Hypothalamus (tissue), 51 donors: ENCODE results near the gene SERINC1.
"Not testable (repeated sequence)": the region's sequence is repeated elsewhere in the genome, so short reads cannot be mapped to it uniquely, and the experiment has no call there.

Experiments
- DNase-seq, 51 donors: peaks; one replicate each; lab custom pipeline; 2025; lab: John Stamatoyannopoulos, UW

Gene SERINC1

DNA sequence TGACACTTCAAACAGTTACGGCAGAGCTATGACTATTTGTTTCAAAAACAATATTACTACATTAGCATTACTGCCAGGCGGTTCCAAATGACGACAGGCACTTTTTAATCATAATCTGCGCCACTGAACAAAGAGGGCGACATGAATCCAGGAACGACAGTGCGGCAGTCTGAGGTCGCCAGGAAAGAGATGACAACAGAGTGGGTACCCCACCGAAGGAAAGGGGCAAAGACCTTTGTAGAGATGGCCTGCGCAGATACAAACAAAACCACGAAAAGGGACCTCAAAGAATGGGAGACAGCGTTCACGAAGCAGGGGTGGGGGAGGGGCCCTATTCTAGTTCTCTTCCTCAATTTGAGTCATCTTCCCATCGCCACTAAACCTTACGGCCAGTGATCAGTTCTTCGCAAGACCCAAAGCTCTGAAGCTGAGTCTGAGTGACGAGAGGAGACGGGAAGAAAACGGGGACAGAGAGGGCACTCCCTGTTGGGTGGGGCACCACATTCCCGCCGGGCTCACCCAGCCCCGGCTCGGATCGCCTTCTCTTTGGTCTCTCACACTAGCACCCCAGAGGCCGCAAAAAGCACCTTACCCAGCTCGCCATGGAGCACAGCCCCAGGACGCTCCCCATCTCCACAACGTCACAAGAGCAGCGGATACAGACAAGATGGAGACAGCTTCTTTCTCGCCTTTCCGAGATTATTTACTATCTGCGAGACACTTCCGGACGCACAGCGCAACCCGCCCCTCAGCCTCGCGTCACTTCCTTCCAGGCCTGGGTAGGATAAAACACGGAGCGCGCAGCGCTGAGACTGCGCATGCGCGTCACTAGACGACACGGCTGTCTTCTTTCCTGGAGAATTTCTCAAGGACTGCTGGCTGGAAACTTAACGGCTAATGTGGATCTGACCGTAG is at the start of gene SERINC1:
Gene SERINC1, minus strand, starts transcription at position 701 of the 915 bp plus-strand sequence. Its CDS starts 70 bp downstream, at position 631.
- peak; percentile 61 to 97 (median 90) for DNase-seq

DNA sequence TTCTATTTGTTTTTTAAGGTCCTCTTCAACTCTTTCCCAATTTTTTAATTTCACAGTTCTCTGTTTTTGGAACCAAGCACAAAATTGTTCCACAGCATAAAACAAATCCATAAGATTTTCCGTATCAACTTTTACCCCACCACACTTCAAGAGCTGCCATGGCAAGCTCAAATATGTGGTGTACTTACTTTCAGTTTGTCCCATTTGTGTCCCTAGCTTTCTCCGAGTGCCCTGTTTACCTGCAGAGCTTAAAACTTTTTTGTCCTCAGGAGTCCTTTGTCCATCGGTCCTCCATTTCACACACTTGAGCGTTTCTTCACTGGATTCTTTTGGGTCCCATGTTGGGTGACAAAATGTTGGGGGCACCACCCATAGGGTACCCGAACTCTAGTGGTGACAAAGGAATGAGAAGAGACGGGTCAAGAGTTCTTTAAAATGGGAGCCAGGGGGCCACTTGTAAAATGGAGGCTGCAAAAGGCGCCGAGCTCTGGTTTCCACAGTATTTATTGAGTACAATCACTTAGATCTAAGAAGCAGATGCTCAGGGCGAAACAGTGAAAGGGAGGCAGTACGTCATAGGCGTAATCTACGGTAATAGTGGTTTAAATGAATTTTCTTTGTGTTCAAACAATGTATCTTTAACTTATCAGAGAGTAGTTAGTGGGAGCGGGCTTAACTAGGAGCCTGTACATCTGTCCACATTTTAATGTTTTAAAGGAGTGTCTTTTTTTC is 39.8 kb upstream of the SERINC1 start:
- no peak for DNase-seq

DNA sequence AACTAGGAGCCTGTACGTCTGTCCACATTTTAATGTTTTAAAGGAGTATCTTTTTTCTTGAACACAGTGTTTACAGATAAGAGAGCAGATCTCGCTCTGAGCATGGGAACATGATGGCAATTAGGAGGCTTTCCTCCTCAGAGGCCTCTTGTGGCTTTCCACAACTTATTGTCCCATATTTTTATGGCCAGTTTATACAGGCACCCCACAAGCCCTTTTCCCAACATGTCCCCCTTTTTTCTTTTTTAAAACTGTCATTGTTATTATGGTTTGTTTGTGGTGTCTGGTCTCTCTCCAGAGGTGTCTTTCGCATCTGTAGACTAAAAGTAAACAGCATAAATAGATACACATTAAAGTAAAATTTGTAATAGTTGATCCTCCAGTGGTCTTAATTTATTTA is 33.6 kb upstream of the SERINC1 start:
- not testable (repeated sequence) for DNase-seq

DNA sequence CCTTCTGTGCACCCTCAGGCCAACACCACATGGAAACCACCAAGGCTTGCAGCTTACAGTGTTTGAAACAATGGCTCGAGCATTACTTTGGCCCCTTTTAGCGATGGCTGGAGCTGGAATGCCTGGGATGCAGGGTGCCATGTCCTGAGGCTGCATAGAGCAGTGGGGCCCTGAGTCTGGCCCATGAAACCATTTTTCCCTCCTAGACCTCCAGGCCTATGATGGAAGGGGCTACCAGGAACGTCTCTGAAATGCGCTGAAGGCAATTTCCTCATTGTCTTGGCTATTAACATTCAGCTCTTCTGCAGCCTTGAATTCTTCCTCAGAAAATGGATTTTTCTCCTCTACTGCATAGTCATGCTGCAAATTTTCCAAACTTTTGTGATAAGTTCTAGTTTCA is 29.9 kb upstream of the SERINC1 start:
- DNase-seq, result no peak

DNA sequence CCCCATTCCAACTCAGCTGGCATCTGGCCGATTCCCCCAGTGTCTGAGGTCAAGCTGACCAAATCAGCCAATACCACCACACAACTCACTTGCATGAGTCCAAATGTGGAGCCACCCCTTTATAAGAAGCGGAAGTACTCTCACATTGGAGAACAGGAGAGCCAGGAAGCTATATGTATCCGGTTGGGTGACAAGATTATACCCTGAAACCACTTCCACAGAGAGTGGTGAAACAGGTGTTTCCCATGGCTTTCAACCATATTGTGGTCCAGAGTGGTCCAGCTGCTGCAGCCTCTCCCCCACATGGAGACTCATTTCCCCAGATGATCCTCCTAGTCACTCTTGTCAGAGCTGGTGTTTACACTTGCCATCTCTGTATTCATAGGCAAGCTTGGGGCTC is 24.0 kb upstream of the SERINC1 start:
- no peak for DNase-seq

DNA sequence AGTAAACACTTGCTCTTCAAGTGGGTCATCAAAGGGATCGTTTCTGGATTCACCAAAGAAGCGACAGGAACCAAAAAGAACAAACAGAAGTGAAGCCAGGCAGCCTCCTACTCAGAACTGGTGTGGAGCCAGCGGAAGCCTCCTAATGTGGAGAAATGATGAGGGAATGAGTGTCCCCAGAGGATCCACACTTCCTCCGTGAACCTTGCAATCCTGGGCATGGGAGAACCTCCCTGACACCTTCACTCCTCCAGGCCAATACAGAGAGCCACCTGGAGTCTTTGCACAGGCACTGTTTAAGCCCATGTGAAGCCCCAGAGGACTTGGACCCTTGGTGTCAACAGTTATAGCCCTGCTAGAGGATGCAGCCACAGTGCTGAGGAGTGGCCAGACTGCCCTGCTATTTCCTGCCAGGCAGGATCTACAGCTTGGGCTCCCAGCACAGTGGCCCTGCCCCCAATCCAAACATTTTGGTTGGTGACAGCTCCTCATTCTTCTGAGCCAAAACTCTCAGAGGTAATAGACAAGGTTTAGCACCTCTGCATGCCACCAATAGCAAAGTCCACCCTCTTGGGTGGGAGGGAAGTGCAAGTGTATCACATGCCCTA is 23.2 kb upstream of the SERINC1 start:
- DNase-seq, result no peak

DNA sequence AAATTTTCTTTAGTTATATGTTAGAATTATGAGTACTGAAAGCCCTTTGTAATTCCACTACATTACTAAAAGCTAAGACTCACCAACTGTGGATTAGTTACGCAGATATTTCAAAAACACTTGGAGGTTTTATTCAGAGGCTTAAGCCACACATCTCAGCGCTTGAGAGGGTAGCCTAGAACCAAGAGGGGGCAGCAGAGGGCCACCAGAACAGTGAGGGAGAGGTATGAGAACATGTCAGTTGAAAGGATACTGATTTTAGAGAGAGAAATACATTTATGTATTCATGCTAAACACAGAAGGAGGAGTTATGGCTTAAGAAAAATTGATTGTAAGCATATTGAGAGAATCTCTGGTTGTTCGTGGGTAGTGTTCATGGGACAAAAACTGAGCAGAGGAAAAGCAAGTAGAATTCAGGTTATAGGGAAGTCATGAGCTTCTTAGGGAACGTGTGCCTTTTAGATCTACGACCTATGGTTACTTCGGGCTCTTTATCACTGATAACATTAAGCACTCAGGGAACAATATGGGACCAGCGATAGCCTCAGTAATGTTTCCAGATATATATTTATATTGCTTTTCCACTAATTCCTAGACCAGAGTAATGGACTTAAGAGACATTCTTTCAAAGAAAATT is 20.4 kb upstream of the SERINC1 start:
- DNase-seq, result peak in 41 of 51 donors; percentile 1 to 69 (median 37)

DNA sequence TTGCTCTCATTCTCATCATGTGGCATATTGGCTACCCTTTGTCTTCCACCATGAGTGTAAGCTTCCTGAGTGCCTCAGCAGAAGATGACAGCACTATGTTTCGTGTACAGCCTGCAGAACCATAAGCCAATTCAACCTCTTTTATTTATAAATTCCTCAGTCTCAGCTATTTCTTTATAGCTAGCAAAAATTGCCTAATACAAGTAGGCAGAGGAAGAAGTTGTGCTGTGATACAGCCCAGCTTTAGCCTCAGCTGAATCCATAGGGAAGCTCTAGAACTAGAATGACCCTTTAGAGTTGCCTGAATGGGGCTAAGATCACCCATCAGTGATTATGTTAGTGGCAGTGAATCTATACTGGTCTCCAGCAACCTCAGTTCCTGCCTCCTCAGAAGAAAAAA is 19.0 kb upstream of the SERINC1 start:
- DNase-seq, result no peak

DNA sequence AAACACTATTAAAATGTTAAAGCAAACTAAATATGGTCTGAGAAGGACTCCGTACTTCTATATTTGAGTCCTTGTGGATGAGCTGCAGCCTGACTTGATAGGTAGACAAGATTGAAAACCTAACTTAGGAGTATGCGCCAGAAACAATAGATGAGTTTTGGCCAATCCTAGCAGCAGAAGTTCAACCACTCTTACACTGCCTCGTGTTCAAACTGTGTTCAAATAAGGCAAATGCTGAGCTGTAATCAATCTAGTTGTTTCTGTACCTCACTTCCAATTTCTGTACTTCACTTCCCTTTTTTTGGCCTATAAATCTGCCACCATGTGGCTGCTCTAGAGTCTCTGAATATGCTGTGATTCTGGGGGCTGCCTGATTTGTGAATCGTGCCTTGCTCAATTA is 13.2 kb upstream of the SERINC1 start:
- no peak for DNase-seq

DNA sequence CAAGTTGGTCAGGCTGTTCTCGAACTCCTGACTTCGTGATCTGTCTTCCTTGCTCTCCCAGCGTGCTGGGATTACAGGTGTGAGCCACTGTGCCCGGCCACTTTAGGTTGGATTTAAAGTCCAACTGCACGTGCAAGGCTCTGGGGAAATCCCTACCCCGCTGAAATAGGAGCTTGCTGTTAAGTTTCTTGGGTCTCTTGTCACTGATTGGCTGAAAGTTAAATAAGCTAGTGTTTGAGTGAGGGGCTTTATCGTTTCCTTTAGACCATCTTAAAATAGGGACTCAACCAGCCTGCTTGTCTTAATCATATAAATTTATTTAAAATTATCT is 11.1 kb upstream of the SERINC1 start:
- no peak for DNase-seq

DNA sequence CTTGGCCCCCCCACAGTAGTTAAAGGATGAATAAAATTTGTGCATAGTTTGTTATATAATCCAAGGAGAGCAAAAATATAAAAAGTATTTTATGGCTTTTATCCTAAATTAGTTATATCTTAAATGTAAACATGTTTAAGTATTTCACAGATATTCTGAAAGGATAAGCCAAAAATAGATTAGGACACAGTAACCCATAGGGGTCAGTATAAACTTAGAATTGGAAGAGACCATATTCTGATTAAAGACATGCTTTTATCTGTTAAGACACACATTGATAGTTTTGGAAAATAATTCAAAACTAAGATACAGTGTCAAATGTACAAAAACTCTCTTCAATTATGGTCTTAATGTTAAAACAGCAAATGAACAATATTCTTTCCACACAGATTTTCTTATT is 4.5 kb upstream of the SERINC1 start:
- no peak for DNase-seq

DNA sequence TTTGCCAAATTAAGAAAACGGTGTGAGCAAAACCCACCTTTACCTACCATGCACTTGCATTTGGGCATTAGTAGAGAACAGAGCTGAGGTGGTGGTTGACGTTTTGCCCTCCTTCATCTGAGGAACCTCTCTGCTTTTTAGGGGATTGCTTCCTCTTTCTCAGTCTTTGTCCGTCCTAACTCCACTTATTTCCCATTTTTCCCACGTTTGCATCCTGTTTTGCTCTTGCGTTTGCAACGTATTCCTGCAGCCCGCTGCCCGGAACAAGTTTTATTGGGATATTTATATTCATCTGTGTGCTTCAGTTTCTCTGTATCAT is 374 bp upstream of the SERINC1 start:
- no peak for DNase-seq

DNA sequence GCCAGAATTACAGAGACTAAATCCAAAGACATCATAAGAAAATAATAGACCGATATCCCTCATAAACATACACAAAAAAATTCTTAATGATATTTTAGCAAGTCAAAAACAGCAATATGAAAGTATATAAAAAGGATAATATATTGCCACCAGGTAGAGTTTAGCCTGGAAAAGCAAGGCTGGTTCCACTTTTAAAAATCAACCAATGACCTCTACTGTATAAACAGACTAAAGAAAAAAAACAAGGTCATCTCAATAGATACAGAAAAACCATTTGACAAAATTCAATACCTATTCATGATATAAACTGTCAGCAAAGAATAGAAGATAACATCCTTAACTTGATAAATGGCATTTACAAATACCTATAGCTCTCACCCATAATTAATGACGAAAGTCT is 9.7 kb downstream of the SERINC1 start:
- no peak for DNase-seq

DNA sequence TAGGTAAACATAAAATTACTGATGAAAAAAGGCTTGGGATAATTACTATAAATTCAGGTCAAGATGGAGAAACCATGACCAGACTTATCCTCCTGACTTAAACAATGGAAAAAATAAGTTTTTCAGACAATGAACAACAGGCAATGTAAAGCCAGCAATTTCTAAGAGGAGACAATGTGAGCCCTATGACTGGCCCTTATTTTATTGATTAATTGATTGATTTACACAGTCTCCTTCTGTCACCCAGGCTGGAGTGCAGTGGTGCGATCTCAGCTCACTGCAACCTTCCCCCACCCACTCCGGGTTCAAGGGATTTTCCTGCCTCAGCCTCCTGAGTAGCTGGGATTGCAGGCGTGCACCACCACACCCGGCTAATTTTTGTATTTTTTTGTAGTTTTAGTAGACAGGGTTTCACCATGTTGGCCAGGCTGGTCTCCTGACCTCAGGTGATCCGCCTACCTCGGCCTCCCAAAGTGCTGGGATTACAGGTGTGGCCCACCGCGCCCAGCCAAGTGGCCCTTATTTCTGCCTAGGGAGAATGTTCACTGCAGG is 11.7 kb downstream of the SERINC1 start:
- not testable (repeated sequence) for DNase-seq

DNA sequence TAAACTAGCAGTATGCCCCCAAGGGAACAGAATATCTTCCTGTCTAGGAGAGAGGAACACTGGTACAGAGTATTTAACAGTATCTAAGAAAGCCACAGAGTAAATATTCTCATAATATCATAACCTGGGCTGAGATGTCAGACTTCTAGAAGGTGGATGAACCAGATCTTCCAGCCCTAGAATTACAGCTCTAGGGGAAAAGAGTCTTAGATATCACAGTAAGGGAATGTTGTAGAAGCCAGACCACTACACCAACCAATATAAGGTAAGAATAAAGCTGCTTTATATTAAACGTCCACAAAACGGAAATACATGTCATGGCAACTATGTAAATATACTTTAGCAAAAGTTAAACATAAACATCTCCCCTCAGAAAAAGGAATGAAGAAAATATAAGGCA is 12.4 kb downstream of the SERINC1 start:
- no peak for DNase-seq

DNA sequence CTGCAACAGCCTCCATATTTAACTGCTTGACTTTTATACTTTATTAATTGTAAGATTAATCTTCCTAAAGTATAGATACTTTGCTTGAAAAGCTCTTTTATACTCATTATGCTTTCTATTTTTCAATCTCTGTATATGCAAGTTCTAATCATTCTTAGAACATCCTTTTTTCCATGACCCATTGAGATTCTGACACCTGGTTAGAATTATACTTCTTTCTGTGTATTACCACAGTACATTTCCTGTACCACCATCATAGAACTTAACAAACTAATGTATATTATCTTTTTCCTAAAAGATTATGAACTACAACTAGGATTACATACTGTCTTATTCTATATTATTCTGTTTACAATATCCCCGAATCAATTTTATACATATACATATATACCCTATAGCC is 13.5 kb downstream of the SERINC1 start:
- no peak for DNase-seq

DNA sequence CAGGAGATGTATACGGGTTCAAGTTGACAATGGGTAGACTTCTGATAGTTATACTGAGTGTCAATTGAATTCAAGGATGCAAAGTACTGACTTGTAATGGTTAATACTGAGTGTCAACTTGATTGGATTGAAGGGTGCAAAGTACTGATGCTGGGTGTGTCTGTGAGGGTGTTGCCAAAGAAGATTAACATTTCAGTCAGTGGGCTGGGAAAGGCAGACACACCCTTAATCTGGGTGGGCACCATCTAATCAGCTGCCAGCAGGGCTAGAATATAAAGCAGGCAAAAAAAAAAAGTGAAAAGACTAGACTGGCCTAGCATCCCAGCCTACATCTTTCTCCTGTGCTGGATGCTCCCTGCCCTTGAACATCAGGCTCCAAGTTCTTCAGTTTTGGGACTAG is 16.5 kb downstream of the SERINC1 start:
- DNase-seq, result not testable (repeated sequence)

DNA sequence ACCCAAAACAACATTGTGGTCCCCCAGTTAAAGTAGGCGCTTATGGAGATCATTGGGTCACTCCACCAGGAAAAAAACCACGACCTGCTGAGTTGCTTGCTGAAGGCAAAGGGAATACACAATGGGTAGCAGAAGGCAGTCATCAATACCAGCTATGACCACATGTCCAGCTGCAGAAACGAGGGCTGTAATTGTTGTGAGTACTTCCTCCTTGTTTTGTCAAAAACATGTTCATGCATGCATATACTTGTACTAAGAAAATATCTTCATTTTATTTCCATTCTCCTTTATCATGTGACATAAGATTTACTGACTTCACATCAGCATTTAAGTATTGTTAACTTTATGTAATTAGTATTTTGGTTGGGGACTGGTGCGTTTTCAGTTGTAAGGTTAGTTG is 16.9 kb downstream of the SERINC1 start:
- no peak for DNase-seq

DNA sequence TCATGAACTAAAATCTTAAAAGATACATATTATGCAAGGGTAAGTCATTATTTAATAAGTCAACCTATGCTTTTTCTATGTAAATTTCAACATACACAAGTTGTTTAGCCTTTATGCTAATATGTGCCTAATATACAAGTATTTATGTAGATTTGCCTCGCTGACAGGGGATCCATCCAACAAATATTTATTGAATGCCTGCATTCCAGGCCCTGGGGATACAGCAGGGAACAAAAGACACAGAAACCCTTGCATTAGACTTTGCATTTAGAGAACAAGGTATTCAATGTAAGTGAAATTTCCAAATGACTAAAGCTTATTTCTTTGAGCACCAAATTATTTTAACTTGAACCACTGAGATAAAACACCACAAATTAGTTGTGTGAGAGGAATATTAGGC is 19.1 kb downstream of the SERINC1 start:
- no peak for DNase-seq

DNA sequence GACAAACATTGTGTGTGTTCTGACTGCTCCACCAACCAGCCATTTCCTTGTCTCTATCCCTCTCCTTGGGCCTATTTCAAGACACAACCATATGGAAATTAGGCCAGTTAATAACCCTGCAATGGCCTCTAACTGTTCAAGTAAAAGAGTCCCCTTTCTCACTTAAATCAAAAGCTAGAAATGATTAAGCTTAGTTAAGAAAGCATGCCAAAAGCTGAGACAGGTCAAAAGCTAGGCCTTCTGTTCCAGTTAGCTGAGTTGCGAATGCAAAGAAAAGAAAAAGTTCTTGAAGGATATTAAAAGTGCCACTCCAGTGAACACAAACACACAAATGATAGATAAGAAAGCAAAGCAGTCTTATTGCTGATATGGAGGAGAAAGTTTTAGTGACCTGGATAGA is 22.5 kb downstream of the SERINC1 start:
- DNase-seq, result no peak

DNA sequence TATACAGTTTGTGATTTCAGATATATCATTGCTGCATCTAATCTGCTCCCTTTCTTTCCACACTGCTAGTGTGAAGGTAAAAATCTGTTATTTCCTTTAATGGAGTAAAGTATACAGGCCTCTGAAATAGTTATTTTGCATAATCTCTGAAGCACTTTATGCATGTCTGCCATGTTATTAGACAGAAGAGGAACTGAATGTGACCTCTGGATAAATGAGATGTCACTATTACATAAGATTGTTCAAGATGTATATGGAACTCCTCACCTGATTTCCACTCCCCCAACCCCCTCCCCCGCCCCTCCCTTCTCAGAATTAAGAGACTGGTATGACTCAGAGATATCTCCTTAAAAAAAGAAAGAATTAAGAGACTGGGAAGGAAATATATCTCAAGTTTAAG is 26.3 kb downstream of the SERINC1 start:
- no peak for DNase-seq
